Peyer's patch (tissue), 4 donors: ENCODE measurements around the gene DAPP1. TPM values are rescaled to one million over a fixed set of nuclear protein-coding genes. Genes with fewer than 3 reads are reported as not detected.

Source experiments
- DNase-seq, 3 donors: peaks; one replicate each; pipeline ENCODE4 v3.0.0-alpha.2; 2017 to 2019
- H3K27ac ChIP-seq, 4 donors: fragments of 200-600 bp; sonication (generic); one replicate each; pipeline ENCODE4 v1.5.1; 2016 to 2019
- H3K27me3 ChIP-seq, 2 donors: fragments of 200-600 bp; sonication (generic); one replicate each; pipeline ENCODE4 v1.5.1; 2019
- H3K36me3 ChIP-seq, 3 donors: fragments of 200-600 bp; sonication (generic); one replicate each; pipeline ENCODE4 v1.5.1; 2016 to 2019
- H3K4me1 ChIP-seq, 4 donors: fragments of 200-600 bp; sonication (generic); one replicate each; pipeline ENCODE4 v1.5.1; 2016 to 2019
- H3K4me3 ChIP-seq, 4 donors: fragments of 200-600 bp; sonication (generic); 1 replicate in 3 of 4; 2 replicates in 1 of 4; pipeline ENCODE4 v1.5.1; 2016 to 2019; ENCODE audit warnings: mild to moderate bottlenecking in 1 of 4
- H3K9me3 ChIP-seq, 4 donors: fragments of 200-600 bp; sonication (generic); one replicate each; pipeline ENCODE4 v1.5.1; 2016 to 2019; ENCODE audit warnings: mild to moderate bottlenecking in 1 of 4
- CTCF ChIP-seq, 6 experiments: fragments of 450-650 bp in 4 of 6; fragments of 200-600 bp in 2 of 6; sonication (generic) in 1 of 6; IDR thresholded peaks; one replicate each; pipeline ENCODE4 v1.5.1; 2017 to 2019; ENCODE audit warnings: antibody characterized with exemption in 6 of 6, mild to moderate bottlenecking in 3 of 6, moderate library complexity in 1 of 6
- POLR2A ChIP-seq, 2 donors: fragments of 450-650 bp; IDR thresholded peaks; one replicate each; pipeline ENCODE4 v1.5.1; 2017; ENCODE audit warnings: antibody characterized with exemption in 2 of 2, mild to moderate bottlenecking in 2 of 2, moderate library complexity in 2 of 2
- total RNA-seq, 4 donors: library from RNA; depleted of rRNA; stranded (reverse); fragments of >200 nt; gene quantifications; one replicate each; pipeline ENCODE4 v1.1.0, GENCODE V29; 2016

Gene DAPP1
- total RNA-seq, 4 donors from 2014 or later: 1.1 to 47.0 (median 5.0) TPM; not detected in 1

- TF ChIP-seq CTCF (IDR thresholded peaks at IDR 0.05): no peak
- H3K36me3 ChIP-seq: no peaks in the 10 kb centered on the region
- no peak overlapping the region for H3K27ac ChIP-seq
- H3K27me3 ChIP-seq: no peaks in the 10 kb centered on the region
- no peaks in the 10 kb centered on the region for H3K4me1 ChIP-seq
- no peak overlapping the region for H3K4me3 ChIP-seq
- no peak for DNase-seq
- no peaks in the 10 kb centered on the region for H3K9me3 ChIP-seq
These were observed 16.2 kb upstream of the DAPP1 start for GRCh38 chr4:99800332-99801004.

GRCh38 chr4:99801005-99801699 is 15.5 kb upstream of the DAPP1 start:
- Histone ChIP-seq H3K4me1 (no peaks in the 10 kb centered on the region), H3K36me3 (no peaks in the 10 kb centered on the region), H3K27me3 (no peaks in the 10 kb centered on the region), H3K4me3 (no peak overlapping the region), H3K9me3 (no peaks in the 10 kb centered on the region), H3K27ac (no peak overlapping the region)
- TF ChIP-seq POLR2A (IDR thresholded peaks at IDR 0.05): no peak
- TF ChIP-seq CTCF (IDR thresholded peaks at IDR 0.05): no peak
- DNase-seq: no peak

GRCh38 chr4:99803566-99804101 is 13.0 kb upstream of the DAPP1 start:
- DNase-seq: no peak
- Histone ChIP-seq H3K9me3 (no peaks in the 10 kb centered on the region), H3K36me3 (no peaks in the 10 kb centered on the region), H3K4me3 (no peak overlapping the region), H3K4me1 (no peaks in the 10 kb centered on the region), H3K27me3 (no peaks in the 10 kb centered on the region), H3K27ac (no peak overlapping the region)
- TF ChIP-seq CTCF (IDR thresholded peaks at IDR 0.05): no peak
- TF ChIP-seq POLR2A (IDR thresholded peaks at IDR 0.05): no peak

- no peaks in the 10 kb centered on the region for H3K36me3 ChIP-seq
- TF ChIP-seq CTCF (IDR thresholded peaks at IDR 0.05): no peak
- no peak for TF ChIP-seq POLR2A (IDR thresholded peaks at IDR 0.05)
- DNase-seq: no peak
These were observed 10.1 kb upstream of the DAPP1 start for GRCh38 chr4:99806545-99806944.

GRCh38 chr4:99807666-99808065 is 9.0 kb upstream of the DAPP1 start:
- TF ChIP-seq CTCF (IDR thresholded peaks at IDR 0.05) (no peak), POLR2A (IDR thresholded peaks at IDR 0.05) (no peak)
- H3K4me3 ChIP-seq: no peak overlapping the region
- H3K36me3 ChIP-seq: no peaks in the 10 kb centered on the region
- DNase-seq: no peak
- no peak overlapping the region for H3K27ac ChIP-seq
- H3K4me1 ChIP-seq: no peaks in the 10 kb centered on the region
- H3K9me3 ChIP-seq: no peaks in the 10 kb centered on the region
- H3K27me3 ChIP-seq: no peaks in the 10 kb centered on the region

More at GRCh38 chr4:99806545-99806944, 10.1 kb upstream of the DAPP1 start:
- no peaks in the 10 kb centered on the region for H3K4me1 ChIP-seq
- H3K4me3 ChIP-seq: no peak overlapping the region
- no peaks in the 10 kb centered on the region for H3K9me3 ChIP-seq
- H3K27me3 ChIP-seq: no peaks in the 10 kb centered on the region
- no peak overlapping the region for H3K27ac ChIP-seq
